ENCODE measurements around the gene SDR42E2.

DNA sequence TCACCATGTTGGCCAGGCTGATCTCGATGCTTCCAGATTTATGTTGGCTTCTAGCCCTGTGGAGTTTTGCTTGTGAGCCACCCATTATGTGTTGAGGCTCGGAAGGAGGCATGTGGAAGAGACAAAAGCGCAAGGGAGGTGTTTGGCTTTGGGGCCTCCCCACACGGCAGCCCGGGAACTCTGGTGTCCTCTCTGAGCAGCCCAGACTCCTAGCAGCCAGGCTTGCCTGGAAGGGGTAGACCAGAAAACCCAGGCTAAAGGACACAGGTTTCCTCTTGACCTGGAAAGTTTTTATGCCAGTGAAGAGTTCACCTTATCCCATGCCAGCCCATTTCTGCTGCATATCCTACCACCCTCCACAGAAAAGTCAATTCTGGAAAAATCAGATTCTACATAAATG lies 21.0 kb downstream of the SDR42E2 start:
- TF ChIP-seq POLR2A (IDR thresholded peaks at IDR 0.05; ENCODE audit: low read depth, low read length) (no peak), CTCF (IDR thresholded peaks at IDR 0.05; ENCODE audit: extremely low read depth in 1 of 2, insufficient read depth in 1 of 2, low read depth in 1 of 2, low read length in 2 of 2) (no peak), EZH2 (IDR thresholded peaks at IDR 0.05; ENCODE audit: borderline replicate concordance, low read depth, low read length, severe bottlenecking) (no peak), GATA2 (IDR thresholded peaks at IDR 0.05; ENCODE audit: insufficient read depth, insufficient read length, low read depth, low read length) (no peak), JUN (IDR thresholded peaks at IDR 0.05; ENCODE audit: borderline replicate concordance, insufficient read depth, insufficient read length, low read depth) (no peak), FOS (IDR thresholded peaks at IDR 0.05; ENCODE audit: borderline replicate concordance, insufficient read depth, low read length) (no peak), POLR2AphosphoS5 (IDR thresholded peaks at IDR 0.05; ENCODE audit: insufficient read depth, low read depth, low read length) (no peak)
- TF ChIP-seq, protein P1, sequence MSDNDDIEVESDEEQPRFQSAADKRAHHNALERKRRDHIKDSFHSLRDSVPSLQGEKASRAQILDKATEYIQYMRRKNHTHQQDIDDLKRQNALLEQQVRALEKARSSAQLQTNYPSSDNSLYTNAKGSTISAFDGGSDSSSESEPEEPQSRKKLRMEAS (IDR thresholded peaks at IDR 0.05; ENCODE audit: insufficient read depth, insufficient read length): no peak
